Measurements from ENCODE around the gene CFAP46.

DNA sequence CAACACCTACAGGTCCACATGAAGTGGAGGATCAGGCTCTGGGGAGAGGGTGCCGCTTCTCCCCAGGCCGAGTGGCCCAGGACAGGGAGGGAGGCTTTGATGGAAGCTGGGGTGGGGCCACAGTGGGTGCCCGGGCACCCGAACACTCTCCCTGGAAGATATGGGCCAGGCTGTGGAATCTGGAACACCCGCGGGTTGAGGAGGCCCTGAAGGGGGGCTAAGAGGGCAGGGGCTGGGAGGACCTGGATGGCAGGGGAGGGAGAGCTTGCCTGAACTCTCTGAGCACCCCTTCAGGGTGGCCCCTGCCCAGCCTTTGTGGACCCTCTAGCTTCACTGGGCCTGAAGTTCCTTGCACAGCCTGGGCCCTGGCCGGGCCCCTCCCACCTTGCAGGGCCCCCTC lies 151.9 kb downstream of the CFAP46 start:
- TF ChIP-seq, protein P1, sequence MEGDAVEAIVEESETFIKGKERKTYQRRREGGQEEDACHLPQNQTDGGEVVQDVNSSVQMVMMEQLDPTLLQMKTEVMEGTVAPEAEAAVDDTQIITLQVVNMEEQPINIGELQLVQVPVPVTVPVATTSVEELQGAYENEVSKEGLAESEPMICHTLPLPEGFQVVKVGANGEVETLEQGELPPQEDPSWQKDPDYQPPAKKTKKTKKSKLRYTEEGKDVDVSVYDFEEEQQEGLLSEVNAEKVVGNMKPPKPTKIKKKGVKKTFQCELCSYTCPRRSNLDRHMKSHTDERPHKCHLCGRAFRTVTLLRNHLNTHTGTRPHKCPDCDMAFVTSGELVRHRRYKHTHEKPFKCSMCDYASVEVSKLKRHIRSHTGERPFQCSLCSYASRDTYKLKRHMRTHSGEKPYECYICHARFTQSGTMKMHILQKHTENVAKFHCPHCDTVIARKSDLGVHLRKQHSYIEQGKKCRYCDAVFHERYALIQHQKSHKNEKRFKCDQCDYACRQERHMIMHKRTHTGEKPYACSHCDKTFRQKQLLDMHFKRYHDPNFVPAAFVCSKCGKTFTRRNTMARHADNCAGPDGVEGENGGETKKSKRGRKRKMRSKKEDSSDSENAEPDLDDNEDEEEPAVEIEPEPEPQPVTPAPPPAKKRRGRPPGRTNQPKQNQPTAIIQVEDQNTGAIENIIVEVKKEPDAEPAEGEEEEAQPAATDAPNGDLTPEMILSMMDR (IDR thresholded peaks at IDR 0.05; ENCODE audit: insufficient read depth, low read depth, low read length) = no peak
- no peak for TF ChIP-seq EZH2 (IDR thresholded peaks at IDR 0.05; ENCODE audit: insufficient read depth, low read length)

All from astrocyte (in vitro differentiated cells and primary cell).